Activated gamma-delta T cell treated with anti-CD3 and anti-CD28 coated beads, Interleukin-2, amount 50 U/mL, for 16 hours (primary cell): ENCODE results near the gene AAR2.

Experiments
- DNase-seq: peaks from one replicate; pipeline ENCODE4 v3.0.0-alpha.2; 2020; ENCODE audit warnings: low read depth

The AAR2 gene

DNA sequence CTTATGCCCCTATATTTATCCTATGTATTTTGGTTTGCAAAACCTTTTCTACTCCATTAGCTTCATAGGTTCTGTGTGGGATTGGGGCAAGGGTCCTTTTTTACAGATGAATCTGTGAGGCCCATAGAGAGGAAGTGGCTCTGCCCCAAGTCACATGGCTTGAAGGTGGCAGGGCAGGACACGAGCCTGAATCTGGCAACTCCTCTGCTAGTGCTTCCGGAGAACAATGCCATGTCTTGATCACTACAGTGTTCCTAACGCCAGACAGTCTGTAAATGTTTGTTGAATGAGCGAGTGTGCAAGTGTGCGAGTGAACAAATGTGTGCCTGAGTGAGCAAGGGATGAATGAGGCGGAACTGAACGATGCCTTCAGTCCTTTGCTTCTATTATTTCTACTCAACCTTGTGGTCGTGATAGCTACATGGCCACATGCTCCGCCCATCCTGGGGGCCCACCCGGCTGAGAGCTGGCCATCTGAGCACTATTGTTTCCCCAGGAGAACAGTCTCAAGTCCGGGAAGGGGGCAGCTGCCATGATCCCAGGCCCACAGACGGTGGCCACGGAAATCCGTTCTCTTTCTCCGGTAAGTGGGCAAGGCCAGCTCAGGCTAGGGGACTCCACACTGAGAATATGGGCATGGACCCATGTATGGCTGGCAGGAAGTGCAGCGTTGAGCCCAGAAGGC lies 17.8 kb upstream of the AAR2 start:
- DNase-seq, result no peak

DNA sequence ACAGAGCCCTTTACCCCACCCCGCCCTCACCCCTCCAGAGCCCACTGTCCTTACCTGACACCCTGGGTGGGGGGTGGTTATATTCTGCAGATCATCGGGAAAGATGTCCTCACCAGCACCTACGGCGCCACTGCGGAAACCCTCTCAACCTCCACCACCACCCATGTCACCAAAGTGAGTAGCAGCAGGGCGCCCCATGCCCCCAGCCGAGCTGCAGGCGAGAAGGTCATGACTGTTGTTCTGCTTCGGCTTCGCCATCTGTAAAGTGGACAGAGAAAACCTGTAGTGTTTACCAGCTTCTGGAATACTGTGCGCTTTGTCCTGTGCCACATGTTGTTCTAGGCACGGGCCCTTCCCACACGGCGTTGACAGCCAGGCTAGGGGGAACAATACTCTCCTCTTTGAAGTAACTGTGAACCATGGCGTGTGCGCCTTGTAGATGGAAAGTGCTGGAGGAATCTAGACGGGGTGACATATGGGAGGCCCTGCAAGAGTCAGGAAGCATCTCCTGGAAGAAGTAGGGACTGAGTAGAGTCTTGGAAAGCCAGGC lies 16.5 kb upstream of the AAR2 start:
- no peak for DNase-seq

DNA sequence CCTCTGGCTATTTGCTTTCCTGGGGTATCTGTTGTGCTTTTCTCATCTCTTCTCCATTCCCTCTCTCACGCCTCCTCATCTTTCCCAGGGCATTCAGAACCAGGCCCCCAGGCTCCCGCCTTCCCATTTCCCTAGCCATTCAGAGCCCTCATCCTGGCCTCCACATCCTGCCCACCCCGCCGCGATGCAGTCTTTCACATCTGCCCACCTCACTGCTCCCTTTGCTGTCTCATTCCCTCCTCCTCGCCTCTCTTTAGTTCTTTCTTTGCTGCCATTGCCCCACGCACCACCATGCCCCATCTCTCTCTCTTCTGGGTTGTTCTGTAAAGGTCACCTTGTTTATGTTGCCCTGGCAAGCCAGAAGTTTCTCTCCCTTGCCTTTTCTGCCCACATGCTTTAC lies 10.6 kb upstream of the AAR2 start:
- DNase-seq, result no peak

DNA sequence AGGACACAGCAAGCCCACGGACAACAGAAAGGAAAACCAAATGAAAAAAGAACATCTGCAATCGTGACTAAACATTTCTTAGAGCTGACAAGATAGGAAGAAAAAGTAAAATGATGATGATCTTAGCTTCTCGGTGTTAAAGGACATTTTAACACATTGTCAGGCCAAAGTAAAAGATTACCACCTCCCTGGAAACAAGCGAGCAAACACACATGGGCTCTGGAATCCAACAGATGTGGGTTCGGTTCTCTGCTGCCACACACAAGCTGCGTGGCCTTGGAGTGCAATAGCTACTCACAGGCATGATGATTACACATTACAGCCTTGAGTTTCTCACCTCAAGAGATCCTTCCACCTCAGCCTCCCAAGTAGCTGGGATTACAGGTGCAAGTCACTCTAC lies 7.5 kb upstream of the AAR2 start:
- DNase-seq, result no peak

DNA sequence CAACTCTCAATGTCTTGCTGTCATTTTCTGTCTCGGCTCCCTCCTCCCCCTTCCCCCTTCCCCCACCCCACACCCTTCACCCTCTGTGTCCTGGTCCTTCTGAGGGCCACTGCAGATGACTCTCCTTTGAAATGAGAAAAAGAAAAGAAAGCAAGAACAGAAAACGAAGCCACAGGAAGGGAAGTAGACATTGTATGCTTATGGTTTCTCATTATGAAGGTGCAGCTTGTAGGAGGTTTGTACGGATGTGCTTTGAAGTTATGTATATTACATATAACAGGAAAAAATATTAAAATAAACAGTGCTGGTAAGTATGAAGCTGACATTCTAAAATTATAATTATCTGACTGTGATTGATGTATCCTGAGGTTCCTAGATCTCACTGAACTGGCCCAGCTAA lies 6.3 kb upstream of the AAR2 start:
- no peak for DNase-seq

DNA sequence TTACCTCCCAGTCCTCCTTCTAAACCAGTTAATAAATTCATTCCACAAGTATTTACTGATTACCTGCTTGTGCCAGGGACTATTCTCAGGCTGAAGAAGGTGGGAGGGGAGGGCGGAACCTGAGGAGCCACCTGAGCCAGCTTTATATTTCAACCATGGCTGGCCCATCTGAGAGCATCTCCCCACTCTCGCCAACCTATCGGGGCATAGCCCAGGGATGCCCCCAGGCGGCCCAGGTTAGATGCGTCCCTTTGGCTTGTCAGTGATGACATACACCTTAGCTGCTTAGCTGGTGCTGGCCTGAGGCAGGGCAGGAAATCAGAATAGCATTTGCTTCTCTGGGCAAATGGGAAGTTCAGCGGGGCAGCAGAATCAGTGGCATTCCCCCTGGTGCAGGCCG lies 4.9 kb upstream of the AAR2 start:
- no peak for DNase-seq

DNA sequence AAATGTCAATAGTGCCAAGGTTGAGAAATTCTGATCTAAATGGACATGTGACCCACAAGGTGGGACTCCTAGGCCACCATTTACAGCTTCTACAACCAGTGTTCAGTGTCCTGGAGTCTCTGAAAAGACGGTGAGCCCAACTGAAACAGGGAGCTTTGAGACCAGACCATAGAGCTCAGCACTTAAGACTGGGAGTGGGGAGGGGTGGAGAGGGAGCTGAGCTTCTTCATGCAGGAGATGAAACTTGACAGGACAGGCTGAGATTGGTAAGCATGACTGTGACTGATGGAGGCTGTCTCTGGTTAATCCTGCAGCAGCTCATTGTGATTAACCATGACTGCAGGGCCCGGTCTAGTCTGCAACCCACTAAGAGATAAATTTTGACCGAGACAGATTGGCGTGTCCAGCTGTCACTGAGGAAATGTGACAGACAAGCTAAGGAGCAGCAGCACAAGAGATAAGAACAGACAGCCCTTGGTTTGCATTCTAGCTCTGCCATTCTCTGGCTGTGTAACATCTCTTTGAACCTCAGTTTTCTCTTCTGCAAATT lies 1.4 kb upstream of the AAR2 start:
- no peak for DNase-seq

DNA sequence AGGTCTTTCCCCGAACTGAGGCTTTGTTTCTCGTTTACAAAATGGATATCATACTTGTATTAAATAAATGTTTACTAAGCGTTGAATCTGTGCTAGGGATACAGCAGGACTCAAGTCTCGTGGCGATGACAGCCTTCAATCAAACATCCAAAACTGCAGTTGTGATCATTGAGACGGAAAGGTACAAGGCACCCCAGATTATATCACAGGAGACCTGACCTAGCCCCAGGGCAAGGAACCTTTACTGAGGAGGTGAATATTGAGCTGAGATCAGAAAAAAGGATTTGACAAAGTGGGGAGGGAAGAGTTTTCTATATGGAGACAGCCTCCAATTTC lies 476 bp downstream of the AAR2 start:
- DNase-seq, result no peak

DNA sequence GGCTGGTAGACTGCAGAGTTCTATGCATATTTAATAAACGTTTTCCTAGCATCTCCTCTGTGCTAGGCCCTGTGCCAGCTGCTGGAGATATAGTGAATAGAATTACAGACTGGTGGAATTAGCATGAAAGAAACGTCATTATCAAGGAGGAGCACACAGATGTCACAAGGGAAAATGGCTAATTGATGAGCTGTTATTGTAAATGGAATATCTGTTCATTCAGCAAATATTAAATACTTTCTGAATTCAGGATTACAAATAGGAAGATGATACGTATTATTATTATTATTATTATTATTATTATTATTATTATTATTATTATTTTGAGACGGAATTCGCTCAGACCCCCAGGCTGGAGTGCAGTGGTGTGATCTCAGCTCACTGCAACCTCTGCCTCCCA lies 1.2 kb downstream of the AAR2 start:
- no peak for DNase-seq

DNA sequence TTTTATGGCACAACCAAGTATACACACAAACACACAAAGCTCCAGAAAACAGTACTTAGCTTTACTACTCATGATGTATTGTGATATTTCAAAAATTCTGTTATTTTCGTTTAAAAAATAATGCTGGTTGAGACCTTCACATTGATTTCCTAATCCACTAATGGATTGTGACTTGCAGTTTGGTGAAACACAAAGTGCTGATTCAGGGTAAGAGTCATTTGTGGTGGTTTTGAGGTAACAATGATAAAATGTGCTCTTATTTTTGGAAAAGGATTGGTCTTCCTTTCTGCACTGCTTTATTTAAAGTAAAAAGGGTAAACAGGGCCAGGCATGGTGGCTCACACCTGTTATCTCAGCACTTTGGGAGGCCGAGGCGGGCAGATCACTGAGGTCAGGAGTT lies 1.9 kb downstream of the AAR2 start:
- no peak for DNase-seq

DNA sequence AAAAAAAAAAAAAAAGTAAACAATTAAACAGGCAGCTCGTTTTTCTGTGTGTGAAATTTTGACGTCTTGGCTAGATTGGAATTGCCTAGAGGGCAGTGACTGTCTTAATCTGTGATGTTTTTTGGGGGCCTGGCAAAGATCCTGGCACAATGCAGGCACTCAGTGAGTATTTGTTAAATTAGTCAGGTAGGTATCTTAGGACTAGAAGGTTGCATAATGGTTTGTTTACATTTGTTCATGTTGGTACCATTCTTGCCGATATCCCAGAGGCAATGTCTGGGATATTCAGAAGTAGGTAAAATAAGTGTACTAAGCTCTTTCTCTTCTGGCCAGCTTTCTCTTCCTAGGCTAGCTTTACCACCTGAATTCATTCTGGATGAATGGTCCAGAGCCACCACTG lies 2.5 kb downstream of the AAR2 start:
- DNase-seq, result no peak

DNA sequence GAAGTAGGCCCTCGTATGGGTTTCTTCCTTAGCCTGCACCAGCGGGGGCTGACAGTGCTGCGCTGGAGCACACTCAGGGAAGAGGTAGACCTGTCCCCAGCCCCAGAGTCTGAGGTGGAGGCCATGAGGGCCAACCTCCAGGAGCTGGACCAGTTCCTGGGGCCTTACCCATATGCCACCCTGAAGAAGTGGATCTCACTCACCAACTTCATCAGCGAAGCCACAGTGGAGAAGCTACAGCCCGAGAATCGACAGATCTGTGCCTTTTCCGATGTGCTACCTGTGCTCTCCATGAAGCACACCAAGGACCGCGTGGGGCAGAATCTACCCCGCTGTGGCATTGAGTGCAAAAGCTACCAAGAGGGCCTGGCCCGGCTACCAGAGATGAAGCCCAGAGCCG lies 3.8 kb downstream of the AAR2 start:
- DNase-seq, result no peak

DNA sequence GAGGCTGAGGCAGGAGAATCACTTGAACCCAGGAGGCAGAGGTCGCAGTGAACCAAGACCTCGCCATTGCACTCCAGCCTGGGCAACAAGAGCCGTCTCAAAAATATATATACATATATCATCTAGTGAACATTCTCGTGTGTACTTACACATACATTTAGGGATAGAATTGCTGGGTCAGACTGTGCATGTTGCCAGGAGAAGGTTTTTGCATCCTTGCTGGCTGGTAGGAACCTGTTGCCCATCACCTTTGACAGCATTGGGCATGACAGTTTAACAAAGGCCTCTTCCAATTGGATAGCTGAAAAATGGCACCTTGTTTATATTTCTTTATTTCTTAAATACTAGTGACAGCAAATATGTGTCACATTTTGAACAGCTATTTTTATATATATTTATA lies 5.4 kb downstream of the AAR2 start:
- DNase-seq, result no peak

DNA sequence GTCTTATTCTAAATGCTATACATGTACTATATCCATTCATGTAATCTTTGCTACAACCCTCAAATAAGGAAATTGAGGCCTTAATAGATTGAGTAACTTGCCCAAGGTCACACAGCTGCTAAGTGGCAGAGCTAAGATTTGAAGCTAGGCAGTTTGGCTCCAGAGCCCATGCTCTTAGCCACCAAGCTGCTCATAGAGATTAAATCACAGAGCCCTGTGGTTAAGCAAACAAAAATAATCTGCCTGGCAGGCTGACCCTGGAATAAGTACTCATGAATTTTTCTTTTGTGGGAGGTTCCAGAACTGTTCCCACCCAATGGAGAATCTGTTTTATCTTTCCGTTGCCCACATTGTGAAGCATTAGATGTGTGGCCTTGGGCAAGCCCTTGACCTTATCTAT lies 7.4 kb downstream of the AAR2 start:
- DNase-seq, result no peak

DNA sequence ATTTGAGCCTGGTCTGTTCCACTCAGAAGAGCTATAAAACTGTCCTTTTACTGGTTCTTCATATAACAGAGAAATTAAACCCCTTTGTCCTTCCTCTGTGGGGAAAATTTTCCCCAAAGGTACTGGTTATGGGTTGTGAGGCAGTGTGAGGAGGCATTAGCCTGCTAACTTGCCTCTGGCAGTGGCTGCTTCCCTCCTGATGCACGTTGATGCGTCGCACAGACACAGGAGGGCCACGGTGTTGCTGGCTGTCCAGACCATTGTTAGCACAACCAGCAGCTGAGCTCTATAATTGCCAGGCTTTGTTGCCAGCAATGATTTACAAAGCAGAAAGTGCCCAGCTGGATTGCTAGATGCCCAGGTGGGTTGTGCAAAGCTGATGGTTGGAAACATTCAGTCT lies 10.1 kb downstream of the AAR2 start:
- no peak for DNase-seq

DNA sequence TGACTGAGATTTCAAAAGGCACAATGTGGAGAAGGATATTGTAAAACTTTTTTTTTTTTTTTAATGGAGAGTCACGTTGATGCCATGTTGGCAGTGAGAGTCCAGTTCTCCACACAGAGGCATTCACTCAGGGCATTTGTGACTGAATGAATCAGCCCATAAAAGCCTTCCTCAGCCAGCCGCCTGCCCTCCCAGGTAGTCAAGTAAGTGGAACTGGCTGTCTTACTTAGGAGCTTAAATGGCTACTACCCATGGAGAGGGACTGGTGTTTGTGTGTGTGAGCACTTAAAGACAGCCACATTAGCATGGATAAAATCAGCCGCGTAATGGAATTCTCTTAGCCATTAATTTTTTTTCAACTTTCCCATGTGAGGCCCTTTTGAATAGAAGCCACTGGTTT lies 12.6 kb downstream of the AAR2 start:
- DNase-seq, result no peak

DNA sequence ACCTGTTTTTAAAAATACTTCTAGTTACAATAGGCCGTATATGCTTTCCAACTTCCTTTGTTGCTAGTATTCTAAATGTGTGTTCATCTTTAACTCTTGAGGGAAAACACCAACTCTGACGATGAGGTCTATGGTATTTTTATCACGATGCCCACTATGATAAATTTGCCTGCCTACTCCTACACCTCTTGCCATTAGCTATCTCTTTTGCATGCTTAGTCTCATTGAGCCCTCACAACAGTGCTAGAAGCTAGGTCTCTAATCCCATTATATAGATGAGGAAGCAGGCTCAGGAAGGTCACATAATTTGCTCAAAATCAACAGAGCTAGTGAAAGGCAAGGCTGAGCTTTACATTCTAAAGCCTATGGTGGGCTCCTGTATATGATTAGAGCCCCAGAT lies 13.2 kb downstream of the AAR2 start:
- no peak for DNase-seq

DNA sequence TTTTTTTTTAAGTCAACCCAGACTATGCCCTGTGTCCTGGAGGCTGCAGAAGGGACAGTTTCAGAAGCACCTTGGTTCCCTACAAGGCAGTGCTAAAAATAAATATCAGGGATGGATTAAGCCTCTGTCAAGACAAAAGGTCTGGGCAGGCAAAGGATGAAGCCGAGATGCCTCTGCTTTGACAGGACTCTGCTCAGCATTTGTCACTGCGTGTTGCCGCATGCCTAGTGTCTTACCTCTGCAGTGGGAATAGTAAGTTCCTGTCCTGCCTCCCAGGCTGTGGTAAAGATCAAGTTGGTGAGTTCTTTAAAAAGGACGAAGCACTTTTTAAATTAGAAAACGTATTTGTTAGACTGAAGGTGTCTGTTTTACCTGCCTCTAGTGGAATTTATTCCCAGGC lies 15.1 kb downstream of the AAR2 start:
- DNase-seq, result no peak

DNA sequence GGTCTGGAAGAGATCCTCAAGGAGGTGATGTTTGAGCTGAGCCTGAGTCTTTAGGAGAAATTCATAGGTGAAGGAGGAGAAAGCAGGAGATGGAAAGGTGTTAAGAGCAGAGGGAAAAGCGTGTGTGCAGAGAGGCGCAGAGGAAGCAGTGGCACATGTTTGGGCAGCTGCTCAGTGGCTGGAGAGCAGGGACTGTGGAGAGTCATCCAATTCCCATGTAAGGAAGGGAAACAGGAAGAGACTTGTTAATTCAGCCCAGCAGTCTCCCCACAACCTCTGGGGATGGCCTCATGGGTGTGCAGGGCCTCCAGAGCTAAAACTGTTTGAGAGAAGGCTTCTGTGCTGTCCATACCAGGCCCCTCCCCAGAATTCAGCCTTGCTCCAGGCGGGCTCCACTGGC lies 16.2 kb downstream of the AAR2 start:
- no peak for DNase-seq

DNA sequence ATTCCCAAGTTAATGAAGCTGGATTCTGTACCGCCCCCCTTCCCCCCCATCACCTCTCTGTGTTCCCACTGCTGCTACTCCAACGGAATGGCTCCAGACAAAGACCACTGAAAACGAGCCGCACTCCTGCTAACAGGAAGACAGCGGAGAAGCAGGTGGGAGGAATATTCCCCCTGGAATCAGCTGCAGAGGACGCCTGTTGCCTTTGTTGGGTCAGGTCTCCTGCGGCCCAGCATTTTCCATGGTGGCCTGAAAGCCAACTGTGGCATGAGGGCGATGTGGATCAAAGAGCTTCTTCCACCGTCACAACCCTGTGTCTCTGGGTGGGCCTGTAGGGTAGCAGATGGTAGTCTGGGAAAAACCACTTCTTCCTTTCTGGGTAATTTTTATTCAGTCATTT lies 16.8 kb downstream of the AAR2 start:
- no peak for DNase-seq

DNA sequence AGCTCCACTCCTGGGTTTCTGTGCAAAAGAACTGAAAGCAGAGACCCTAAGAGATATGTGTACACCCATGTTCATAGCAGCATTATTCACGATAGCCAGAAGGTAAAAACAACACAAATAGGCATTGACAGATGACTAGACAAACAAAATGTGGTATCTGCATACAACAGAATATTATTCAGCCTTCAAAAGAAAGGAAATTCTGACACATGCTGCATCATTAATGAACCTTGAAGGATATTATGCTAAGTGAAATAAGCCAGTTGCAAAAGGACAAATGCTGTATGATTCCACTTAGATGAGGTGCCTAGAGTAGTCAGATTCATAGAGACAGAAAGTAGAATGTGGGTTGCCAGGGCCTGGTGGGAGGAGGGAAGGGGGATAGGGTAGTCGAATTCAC lies 17.8 kb downstream of the AAR2 start:
- DNase-seq, result no peak

DNA sequence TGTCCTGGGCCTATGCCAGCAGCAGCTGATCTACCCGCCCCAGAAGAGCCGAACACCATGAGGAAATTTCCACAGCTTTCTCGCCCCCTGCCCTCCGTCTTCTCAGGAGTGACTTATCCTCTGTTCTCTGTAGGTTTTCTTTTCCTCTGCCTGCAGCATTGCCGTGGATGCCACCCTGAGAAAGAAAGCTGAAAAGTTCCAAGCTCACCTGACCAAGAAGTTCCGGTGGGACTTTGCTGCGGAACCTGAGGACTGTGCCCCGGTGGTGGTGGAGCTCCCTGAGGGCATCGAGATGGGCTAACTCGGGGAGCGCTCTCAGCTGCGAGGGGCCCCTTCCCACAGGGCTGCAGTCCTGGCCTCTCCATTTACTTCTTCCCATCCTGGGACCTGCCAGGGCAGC lies 19.2 kb downstream of the AAR2 start:
- no peak for DNase-seq

DNA sequence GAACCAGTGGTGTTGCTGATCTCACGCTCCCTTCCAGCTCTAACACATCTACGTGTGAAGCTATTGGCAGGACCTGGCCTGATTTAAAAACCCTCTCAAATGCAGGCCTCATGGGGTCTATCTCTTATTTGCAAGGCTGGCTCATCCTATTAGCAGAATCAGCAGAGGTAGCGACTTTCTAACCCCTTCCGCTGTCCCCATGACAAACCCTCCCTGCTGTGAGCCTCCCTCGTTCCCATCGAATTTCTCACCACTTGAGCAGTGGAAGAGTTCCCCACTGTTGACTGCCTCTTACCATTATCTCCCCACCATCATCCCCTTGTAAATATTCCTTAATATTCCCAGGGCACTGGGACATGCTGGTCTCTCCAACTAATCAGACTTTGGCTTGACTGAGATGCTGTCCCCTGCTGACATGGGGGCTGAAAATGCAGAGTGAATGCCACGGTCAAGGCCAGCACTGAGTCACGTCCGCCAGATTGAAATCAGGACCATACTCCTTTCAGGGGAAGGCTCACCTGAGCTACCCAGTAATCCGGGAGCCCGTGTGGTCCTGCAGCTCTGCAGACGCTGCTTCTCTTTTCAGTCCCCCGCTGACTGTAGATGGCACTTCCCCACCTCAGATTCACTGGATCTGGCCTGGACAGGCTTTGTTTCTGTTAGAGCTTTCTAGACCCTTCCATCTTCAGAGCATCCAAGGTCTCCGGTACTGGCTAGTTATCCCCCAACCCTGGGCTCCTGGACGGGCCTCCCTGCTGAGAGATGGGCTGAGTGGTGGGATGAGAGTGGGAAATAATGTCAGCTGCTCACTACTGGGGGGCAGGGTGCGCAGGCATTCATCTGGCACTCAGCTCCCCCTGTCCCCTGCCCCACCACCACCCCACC lies 23.1 kb downstream of the AAR2 start:
- DNase-seq, result no peak
